HG03342 (cell line): ENCODE measurements around the gene ANAPC13.

Experiments used
- ATAC-seq: cut with Tn5 transposase; IDR thresholded peaks from one replicate; pipeline ENCODE4 v1.9.1; 2021; ENCODE audit warnings: mild to moderate bottlenecking, moderate library complexity; ENCODE audit not compliant: unreplicated experiment

ANAPC13 gene, protein sequence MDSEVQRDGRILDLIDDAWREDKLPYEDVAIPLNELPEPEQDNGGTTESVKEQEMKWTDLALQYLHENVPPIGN

DNA sequence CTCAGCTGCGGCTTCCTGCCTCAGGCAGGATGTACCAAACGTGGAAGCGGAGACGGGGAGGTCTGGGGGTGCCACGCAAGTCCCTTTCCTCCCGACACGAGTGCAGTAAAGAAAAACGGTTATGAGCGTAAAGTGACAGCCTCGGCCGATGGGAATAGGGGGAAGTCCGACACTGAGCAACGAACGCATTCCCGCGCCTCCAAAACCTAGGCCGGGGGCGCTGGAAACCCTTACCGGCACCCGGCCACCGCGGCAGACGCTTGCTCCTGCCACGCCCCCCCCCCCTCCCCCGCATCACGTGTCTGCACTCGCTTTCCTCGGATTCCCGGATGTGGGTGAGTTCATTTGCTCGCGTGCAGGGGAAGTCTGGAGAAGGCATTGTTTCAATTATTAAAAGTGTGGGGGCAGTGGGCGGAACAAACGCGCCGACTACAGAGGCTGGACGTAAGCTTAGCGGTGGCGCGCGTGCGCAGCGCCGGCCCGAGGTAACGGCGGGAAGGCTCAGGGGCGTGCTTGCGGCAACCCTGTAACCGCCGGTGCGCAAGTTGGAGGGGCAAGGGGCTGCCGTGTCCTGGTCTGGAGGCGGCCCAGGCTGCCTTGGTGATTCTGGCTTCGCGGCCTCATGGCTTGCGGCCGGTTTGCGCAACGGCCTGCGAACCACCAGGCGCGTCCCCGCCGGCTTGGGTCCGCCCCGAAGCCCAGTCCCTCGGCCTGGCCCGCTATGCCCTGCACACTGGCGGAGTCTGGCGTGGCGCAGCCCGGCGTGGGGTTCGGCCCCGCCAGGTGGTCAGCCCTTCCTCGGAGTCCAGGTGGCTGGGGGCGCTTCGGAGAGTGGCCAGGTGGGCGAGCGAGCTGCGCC is at the start of gene ANAPC13, which contains the start of gene CEP63:
ANAPC13 (minus strand) TSS at position 268 of the 859 bp plus-strand sequence. CDS start 3,081 bp downstream, outside the sequence.
CEP63 (plus strand) TSS at position 340 of the 859 bp plus-strand sequence. CDS start 9,264 bp downstream, outside the sequence.
- peak; percentile 79 for ATAC-seq

DNA sequence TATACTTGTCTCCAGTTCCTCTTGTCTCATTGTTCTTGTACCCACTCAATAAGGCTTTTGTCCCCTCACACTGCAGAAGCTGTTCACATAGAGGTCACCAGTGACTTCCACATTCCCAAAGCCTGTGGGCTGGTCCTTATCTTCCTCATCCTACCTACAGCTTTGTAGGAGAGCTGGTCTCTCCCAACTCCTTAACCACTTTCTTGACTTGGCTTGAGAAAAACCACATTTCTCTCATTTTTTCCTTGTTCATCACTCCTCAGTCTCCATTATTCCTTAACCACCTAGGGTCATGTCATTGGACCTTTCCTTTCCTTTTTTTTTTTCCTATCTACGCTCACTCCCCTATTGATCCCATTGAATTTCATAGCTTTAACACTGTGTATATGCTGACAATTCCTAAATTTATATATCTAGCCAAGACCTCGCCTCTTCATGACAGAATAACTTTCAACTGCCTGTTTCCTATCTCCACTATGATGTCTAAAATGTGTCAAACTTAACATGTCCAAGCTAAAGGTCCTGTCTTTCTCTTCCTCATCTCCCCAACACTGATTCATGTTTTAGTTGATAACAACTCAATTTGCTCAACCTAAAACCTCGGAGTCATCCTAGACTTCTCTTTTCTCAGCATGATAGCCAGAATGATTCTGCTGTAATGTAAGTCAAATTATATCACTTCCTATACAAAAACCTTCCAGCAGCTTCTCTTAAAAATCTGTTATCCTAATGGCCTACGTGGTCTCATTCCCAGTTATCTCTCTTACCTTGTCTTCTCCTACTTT is 49.6 kb upstream of the ANAPC13 start:
- no peak for ATAC-seq

DNA sequence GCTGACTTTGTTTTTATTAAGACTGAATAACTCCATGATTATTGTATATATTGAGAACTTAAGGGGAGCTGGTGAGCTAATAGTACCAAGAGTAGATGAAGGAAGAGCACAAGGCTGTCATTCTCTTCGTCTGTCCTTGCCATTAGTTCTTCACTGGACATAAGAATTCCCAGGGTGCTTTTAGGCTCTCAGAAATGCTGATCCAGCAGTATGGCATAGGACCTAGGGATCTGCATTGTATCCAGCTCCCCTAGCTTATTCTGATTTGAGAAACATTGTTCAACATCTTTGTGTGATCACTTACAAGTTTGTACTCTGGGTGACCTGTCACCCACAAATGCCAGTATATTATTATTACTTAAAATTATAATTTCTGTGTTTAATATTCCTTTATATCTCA is 47.7 kb upstream of the ANAPC13 start:
- no peak for ATAC-seq

DNA sequence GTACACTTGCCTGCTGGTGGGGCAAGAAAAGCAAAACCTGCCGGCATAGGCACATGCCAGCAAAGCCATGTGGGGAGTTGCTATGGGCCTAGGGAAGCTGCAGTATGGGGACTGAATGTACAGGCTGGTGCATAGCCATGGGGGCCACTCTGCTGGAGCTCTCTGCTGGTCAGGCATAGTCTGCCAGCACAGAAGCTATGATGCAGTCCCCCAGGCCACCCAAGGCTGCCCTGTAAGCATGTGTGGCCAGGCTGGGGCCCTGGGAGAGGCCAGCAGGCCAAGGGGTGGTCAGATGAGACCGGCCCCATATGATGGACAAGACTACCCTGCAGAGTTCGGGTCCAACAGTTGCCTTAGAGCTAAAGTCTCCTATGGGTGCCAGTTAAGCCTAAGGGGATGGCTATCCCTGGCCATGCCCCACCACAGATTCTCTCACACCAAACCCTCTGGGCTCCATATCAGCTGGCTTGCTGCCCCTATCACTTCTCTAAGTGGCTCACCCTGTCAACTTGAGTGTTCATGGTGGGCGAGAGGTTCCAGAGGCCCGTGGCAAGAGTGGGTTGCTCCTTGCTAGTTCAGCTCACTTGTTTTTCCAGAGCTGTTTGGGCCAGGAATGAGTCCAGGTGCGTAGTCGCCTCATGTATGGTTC is 41.9 kb upstream of the ANAPC13 start:
- no peak for ATAC-seq

DNA sequence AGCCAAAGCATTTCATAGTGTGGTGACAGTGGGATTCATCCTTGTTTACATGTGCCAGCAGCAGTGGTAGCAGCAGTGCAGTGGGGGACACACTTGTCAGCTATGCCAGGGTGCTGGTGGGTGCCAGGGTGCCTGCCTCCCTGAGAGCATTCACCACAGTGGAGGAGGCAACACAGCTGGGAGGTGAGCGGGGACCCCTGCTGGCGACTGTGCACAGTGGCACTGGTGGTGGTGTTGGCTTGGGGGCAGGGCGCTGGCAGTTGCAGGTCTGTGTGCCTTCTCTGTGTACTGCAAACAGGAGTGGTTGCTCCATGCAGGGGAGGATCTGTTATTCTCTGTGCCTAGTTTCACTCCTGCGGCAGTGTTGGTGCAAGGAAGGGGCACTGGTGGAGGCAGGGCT is 41.3 kb upstream of the ANAPC13 start:
- no peak for ATAC-seq

DNA sequence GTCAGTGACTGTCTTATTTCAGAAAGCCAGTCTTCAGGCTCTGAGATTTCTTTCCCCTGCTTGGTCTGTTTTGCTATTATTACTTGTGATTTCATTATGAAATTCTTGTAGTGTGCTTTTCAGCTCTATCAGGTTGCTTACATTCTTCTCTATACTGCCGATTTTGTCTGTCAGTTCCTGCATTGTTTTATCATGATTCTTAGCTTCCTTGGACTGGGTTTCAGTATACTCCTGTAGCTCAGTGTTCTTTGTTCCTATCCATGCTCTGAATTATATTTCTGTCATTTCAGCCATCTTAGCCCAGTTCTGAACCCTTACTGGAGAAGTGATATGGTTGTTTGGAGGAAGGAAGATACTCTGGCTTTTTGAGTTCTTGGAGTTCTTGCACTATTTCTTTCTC is 40.5 kb upstream of the ANAPC13 start:
- ATAC-seq, result no peak

DNA sequence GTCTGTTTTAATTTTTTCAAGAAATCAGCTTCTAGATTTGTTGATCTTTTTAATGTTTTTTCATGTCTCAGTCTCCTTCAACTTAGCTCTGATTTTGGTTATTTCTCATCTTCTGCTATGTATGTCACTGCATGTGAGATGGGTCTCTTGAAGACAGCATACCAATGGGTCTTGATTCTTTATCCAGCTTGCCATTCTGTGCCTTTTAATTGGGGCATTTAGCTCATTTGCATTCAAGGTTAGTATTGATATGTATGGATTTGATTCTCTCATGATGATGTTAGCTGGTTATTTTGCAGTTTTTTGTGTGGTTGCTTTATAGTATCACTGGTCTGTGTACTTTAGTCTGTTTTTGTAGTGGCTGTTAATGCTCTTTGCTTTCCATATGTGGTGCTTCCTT is 39.5 kb upstream of the ANAPC13 start:
- ATAC-seq, result no peak

DNA sequence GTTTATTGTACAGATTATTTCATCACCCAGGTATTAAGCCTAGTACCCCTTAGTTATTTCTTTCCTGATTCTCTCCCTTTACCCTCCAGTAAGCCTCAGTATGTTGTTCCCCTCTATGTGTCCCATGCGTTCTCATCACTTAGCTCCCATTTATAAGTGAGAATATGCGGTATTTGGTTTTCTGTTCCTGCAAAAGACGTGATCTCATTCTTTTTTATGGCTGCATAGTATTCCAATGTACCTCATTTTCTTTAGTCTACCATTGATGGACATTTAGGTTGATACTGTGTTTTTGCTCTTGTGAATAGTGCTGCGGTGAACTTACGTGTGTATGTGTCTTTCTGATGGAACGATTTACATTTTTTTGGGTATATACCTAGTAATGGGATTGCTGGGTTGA is 36.8 kb upstream of the ANAPC13 start:
- ATAC-seq, result no peak

DNA sequence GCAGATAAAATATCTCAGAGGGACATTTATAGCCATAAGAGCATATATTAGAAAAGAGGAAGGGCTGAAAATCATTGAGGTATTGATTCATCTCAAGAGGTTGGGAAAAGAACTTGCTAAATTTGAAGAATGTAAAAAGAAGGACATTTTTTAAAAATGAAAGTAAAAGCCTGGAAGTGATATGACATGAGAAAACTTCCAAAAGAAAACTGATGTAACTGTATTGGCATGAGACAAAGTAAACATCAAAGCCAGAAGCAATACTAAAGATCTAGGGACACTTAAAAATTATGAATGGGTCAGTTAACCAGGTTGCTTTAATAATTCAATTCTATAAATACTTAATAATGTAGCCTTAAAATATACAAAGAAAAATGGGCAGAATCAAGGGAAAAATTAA is 32.0 kb upstream of the ANAPC13 start:
- ATAC-seq, result no peak

DNA sequence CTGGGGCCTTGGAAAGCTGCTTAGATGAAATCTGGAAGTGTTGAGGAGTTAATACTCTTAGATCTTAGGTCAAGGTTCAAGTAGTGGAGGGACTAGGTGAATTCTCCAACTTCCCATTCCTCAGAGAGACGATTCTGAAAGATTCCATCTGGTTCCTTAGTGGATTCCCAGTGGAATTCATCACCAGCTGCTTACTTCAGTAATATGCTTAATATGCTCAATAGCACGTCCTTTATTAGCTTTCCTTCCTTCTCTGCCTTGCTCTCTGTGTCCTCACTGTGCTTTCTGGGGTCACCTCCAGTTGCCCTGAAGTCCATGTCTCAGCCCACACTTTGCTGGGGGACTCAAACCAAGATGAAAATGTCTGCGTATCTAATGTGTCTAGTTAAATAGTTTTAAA is 31.1 kb upstream of the ANAPC13 start:
- no peak for ATAC-seq

DNA sequence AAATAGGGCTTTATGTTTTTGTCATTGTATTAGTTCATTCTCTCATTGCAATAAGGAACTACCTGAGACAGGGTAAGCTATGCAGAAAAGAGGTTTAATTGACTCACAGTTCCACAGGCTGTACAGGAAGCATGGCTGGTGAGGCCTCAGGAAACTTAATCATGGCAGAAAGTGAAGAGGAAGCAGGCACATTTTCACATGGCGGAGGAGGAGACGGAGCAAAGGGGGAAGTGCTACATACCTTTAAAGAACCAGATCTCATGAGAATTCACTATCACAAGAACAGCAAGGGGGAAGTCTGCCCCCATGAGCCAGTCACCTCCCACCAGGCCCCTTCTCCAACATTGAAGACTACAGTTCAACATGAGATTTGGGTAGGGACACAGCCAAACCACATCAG is 25.7 kb upstream of the ANAPC13 start:
- no peak for ATAC-seq

DNA sequence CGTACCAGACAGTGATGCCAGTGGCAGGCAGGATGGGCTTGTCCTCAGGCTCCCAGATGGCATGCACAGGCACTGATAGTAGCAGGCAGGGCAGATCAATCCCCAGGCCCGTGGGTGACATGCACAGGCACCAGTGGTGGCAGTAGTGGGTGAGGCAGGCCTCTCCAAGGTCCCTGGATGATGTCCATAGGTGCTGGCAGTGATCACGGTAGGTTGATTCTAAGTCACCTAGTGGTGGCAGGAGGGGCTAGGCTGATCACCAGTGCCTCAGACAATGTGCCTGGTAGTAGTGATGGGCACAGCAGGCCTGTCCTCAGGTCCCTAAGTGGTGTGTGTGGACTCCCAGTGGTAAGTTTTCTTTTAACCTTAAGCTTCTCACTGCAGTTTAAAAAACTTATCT is 19.7 kb upstream of the ANAPC13 start:
- no peak for ATAC-seq

DNA sequence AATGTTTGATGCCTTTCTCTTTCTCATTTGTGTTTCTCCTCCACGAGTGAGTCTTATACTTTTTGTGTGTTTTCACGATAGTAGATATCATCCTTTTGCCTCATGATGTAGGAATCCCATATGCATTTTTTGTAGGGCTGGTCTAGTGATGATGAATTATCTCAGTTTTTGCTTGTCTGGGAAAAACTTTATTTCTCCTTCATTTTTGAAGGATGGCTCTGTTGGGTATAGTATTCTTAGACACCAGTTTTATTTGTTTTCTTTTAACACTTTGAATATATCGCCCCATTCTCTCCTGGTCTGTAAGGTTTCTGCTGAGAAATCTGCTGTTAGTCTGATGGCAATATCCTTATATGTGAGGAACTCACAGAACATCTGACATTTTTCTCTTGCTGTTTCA is 18.3 kb upstream of the ANAPC13 start:
- no peak for ATAC-seq

DNA sequence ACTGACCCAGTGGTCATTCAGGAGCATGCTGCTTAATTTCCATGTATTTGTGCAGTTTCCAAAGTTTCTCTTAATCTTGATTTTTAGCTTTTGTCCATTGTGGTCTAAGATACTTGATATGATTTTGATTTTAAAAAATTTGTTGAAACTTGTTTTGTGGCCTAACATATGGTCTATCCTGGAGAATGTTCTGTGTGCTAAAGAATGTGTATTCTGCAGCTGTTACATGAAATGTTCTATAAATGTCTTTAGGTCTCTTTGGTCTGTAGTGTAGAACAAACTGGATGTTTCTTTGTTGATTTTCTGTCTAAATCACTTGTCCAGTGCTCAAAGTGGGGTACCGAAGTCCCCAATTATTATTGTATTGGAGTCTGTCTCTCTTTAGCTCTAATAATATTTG is 17.5 kb upstream of the ANAPC13 start:
- ATAC-seq, result no peak

DNA sequence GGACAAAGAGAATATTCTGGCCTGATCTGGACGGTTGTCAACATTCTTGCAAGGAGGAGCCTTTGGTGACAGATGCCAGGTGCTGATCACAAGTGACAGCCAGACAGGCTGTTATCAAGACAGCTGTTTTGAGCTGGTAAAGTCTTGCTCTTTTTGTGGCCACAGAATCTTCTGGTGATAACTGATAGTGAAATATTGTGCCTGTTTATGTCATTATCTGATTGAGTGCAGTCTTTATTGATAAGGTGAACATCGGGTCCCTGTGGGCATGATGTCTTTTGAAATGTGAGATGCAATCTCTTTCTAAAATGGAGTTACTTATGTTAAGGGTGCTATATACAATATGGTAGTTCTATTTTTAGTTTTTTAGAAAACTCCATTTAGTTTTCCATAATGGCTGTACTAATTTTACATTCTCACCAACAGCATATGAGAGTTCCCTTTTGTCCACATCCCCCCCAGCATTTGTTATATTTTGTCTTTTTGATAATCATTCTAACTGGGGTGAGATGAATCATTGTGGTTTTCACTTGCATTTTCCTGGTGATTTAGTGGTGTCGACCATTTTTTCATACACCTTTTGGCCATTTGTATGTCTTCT is 10.8 kb upstream of the ANAPC13 start:
- no peak for ATAC-seq

DNA sequence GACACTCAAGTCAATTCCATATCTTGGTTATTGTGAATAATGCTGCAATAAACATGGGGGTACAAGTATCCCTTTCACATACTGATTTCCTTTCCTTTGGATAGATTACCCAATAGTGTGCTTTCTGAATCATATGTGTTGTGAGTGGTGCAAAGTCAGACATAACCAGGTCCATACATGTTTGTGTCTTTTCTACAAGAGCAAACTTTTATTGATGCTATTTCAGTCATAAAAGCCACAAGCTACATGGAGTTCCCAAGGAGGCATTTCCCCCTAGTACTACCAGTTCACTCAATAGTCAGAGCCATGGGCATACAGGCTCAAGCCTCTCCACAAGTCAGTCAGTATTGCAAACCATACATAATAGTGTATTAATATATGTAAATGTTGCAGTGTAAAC is 10.2 kb upstream of the ANAPC13 start:
- no peak for ATAC-seq

DNA sequence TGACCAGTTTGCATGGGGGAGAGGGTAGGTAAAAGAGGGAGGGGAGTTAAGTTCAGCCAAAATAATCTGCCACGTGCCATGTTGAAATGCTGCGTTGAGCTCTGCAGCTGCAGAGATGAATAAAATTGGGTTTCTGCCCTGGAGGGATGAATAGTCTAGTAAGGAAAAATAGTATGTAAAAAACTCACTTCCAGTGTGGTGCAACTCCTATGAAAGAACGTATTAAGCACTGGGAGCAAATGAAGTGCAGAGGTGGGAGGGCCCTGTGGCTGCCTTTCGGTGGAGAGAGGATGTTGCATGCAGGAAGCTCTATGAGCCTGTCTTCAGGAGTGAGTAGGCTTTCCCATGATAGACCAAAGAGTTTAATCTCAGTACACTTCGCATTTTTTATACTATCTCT is 8.7 kb upstream of the ANAPC13 start:
- ATAC-seq, result no peak

DNA sequence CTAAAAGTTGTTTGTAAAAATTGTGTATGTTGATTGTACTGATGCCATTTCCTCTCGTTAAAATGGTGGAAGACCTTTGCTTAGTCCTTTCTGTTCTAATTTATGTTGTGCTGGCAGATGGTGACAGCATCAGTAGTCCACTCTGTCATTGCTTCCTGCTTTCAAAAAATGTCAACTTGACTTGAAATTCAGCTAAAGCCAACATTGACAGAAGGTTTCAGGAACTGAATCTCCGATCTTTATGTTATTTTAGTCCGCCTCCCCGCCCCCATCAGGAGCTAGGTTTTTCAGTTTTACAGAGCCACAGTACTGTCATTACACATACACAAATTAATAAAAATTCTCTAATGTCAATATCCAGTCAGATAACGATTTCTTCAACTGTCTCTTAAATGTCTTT is 1.6 kb upstream of the ANAPC13 start:
- ATAC-seq, result no peak

DNA sequence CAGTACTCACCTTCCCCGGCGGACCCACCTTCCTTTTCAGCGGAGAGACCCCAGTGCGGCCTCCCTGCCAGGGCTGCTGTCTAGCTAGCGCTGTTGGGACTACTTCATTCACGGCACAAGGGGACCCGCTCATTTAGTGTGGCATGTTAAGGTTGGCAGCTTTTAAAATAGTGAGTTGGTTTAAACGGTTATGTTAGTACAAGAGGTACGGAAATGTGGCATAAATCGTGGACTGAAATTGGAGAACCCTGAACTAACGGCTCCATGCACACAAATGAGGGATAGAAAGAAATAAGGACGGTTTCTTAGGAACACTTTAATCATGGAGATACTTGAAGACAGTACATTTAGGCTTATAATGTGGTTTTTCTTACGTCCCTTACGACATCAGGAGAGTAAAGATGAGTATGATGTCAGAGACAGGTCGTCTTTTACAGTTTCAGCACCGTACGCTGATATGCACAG is 824 bp upstream of the ANAPC13 start:
- no peak for ATAC-seq

DNA sequence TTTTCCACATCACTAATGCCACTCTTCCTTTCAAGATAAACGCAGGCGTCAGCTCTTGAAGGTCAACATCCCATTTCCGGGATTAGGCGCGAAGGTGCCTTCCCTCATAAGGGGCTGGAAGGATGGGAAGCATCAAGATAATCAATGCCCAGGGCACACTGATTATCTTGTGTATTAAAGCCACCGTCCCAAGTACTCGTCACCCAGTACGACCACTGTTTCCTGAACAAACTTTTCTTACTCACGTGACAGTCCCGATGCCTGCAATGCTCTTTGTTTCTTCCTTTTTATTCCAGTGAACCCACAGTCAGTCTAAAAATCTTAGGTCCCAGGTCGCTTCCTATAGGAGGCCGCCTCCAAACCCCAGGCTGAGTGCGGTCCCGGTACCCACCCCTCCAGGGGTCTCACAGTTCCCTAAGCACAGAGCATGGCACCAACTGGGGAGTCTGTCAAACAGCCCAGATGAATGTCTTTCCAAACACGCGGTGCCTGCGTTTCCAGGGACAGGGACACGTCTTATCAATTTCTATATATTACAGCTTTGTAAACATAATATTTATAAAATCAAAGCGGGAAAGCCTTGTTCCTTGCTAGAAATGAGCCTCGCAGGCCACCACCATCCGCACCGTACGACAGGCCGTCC is 589 bp downstream of the ANAPC13 start:
- ATAC-seq, result peak; percentile 3
